ENCODE measurements around the gene VPS33A. TPM values are rescaled to one million over a fixed set of nuclear protein-coding genes. Genes with fewer than 3 reads are reported as not detected.

VPS33A gene
- total RNA-seq, 2 experiments from 2014 or later: 12.0 to 14.2 TPM

GRCh38 chr12:122185079-122185478, 81.2 kb downstream of the VPS33A start:
- POLR2A ChIA-PET: no interaction called here
- Histone ChIP-seq H3K27me3 (ENCODE audit: control insufficient read depth in 1 of 2, insufficient read depth in 2 of 2, low read length in 2 of 2) (no peaks in the 10 kb centered on the region), H3K4me1 (ENCODE audit: insufficient read depth, low read length) (peaks cover 14% of the 10 kb centered on the region), H3K36me3 (ENCODE audit: insufficient read depth, low read length) (no peaks in the 10 kb centered on the region), H3K4me3 (ENCODE audit: low read length) (no peak overlapping the region), H3K27ac (ENCODE audit: low read depth in 1 of 2, low read length in 2 of 2) (no peak overlapping the region), H3K9me3 (ENCODE audit: control insufficient read depth in 1 of 2, insufficient read depth in 1 of 2, low read length in 2 of 2) (no peaks in the 10 kb centered on the region)
- no peak for TF ChIP-seq CTCF (IDR thresholded peaks at IDR 0.05)
- H3K9me3 Mint-ChIP-seq: no peaks in the 10 kb centered on the region
- CTCF ChIA-PET: no interaction called here
- H3K36me3 Mint-ChIP-seq (ENCODE audit: low read depth): no peaks in the 10 kb centered on the region
- H3K27ac Mint-ChIP-seq: no peak overlapping the region
- peaks cover 3% of the 10 kb centered on the region for H3K4me1 Mint-ChIP-seq (ENCODE audit: low read depth)
- no peak for ATAC-seq (ENCODE audit: poor library complexity)
- H3K27me3 Mint-ChIP-seq: peaks cover 3% of the 10 kb centered on the region
- DNase-seq: no peak
- intact Hi-C loops (cut with DNase I, micrococcal nuclease): loop anchor here in 1 of 2 experiments (5.0 kb wide), 1 partner anchor 48 kb away; no protein-coding TSS in a partner anchor
- no peak overlapping the region for H3K4me3 Mint-ChIP-seq

GRCh38 chr12:122184517-122184916, 81.8 kb downstream of the VPS33A start:
- no peaks in the 10 kb centered on the region for H3K9me3 Mint-ChIP-seq
- H3K4me3 ChIP-seq (ENCODE audit: low read length): no peak overlapping the region
- H3K4me3 Mint-ChIP-seq: peak overlapping the region; percentile 25
- DNase-seq (no peak), ATAC-seq (ENCODE audit: poor library complexity) (no peak)
- H3K4me1 Mint-ChIP-seq (ENCODE audit: low read depth): peaks cover 3% of the 10 kb centered on the region
- CTCF ChIA-PET: no interaction called here
- no peaks in the 10 kb centered on the region for H3K36me3 ChIP-seq (ENCODE audit: insufficient read depth, low read length)
- H3K36me3 Mint-ChIP-seq (ENCODE audit: low read depth): no peaks in the 10 kb centered on the region
- peaks cover 14% of the 10 kb centered on the region for H3K4me1 ChIP-seq (ENCODE audit: insufficient read depth, low read length)
- no peak overlapping the region for H3K27ac Mint-ChIP-seq
- H3K9me3 ChIP-seq (ENCODE audit: control insufficient read depth in 1 of 2, insufficient read depth in 1 of 2, low read length in 2 of 2): no peaks in the 10 kb centered on the region
- intact Hi-C loops (cut with DNase I, micrococcal nuclease): no loop called here
- no peak overlapping the region for H3K27ac ChIP-seq (ENCODE audit: low read depth in 1 of 2, low read length in 2 of 2)
- no peak for TF ChIP-seq CTCF (IDR thresholded peaks at IDR 0.05)
- POLR2A ChIA-PET: no interaction called here
- H3K27me3 Mint-ChIP-seq: peaks cover 3% of the 10 kb centered on the region
- no peaks in the 10 kb centered on the region for H3K27me3 ChIP-seq (ENCODE audit: control insufficient read depth in 1 of 2, insufficient read depth in 2 of 2, low read length in 2 of 2)

- Histone ChIP-seq H3K36me3 (ENCODE audit: insufficient read depth, low read length) (no peaks in the 10 kb centered on the region), H3K4me3 (ENCODE audit: low read length) (peak overlapping the region; percentile 45), H3K27me3 (ENCODE audit: control insufficient read depth in 1 of 2, insufficient read depth in 2 of 2, low read length in 2 of 2) (no peaks in the 10 kb centered on the region), H3K9me3 (ENCODE audit: control insufficient read depth in 1 of 2, insufficient read depth in 1 of 2, low read length in 2 of 2) (no peaks in the 10 kb centered on the region), H3K4me1 (ENCODE audit: insufficient read depth, low read length) (peaks cover 14% of the 10 kb centered on the region), H3K27ac (ENCODE audit: low read depth in 1 of 2, low read length in 2 of 2) (no peak overlapping the region)
- H3K9me3 Mint-ChIP-seq: no peaks in the 10 kb centered on the region
- no peak overlapping the region for H3K4me3 Mint-ChIP-seq
- POLR2A ChIA-PET: no interaction called here
- ATAC-seq (ENCODE audit: poor library complexity): no peak
- DNase-seq: no peak
- peaks cover 3% of the 10 kb centered on the region for H3K4me1 Mint-ChIP-seq (ENCODE audit: low read depth)
- peaks cover 3% of the 10 kb centered on the region for H3K27me3 Mint-ChIP-seq
- intact Hi-C loops (cut with DNase I, micrococcal nuclease): no loop called here
- TF ChIP-seq CTCF (IDR thresholded peaks at IDR 0.05): no peak
- H3K36me3 Mint-ChIP-seq (ENCODE audit: low read depth): no peaks in the 10 kb centered on the region
- no peak overlapping the region for H3K27ac Mint-ChIP-seq
- CTCF ChIA-PET: no interaction called here
These were observed 82.7 kb downstream of the VPS33A start for GRCh38 chr12:122183588-122183940.
